Endothelial cell of umbilical vein (primary cell): Measurements from ENCODE around the gene JADE1. TPM values are rescaled to one million over a fixed set of nuclear protein-coding genes. Genes with fewer than 3 reads are reported as not detected.

Experiments
- BruUV-seq: library from RNA; stranded (reverse); fragments of 400-500 nt; replicated peaks from 2 replicates; lab custom pipeline; 2021; lab: Mats Ljungman, UMichigan
- CTCF ChIA-PET: fragments of 300-600, 350-600 bp; sonication (Branson Sonifier 250); formaldehyde crosslinking; loops from one replicate; lab custom pipeline; 2021; ENCODE audit warnings: antibody characterized with exemption, inconsistent platforms; lab: Charles Lee
- POLR2A ChIA-PET: fragments of 300-600, 350-600 bp; sonication (Branson Sonifier 250); formaldehyde crosslinking; loops from one replicate; lab custom pipeline; 2021; ENCODE audit warnings: antibody characterized with exemption, inconsistent platforms; lab: Charles Lee
- DNase-seq: peaks from one replicate; pipeline ENCODE4 v3.0.0-alpha.2; 2011; ENCODE audit warnings: low read depth, low spot score
- FAIRE-seq: peaks from 2 replicates; lab custom pipeline; 2011; peaks lifted over from hg19 to GRCh38; lab: Jason Lieb, UNC
- H2AFZ ChIP-seq: 2 replicates; pipeline ENCODE4 v1.6.0; 2012; ENCODE audit warnings: low read depth, low read length, control low read depth, inconsistent platforms
- H3K27ac ChIP-seq: 2 replicates; pipeline ENCODE4 v1.5.1; 2011; ENCODE audit warnings: low read depth, mild to moderate bottlenecking, control low read depth, low read length, moderate library complexity; ENCODE audit not compliant: insufficient read depth
- H3K27me3 ChIP-seq, 2 experiments: 2 replicates each; pipeline versions ENCODE4 v1.6.0 to v1.6.1; 2011; ENCODE audit warnings: low read length in 2 of 2, mixed read lengths in 1 of 2; ENCODE audit not compliant: control insufficient read depth in 2 of 2, insufficient read depth in 2 of 2
- H3K36me3 ChIP-seq, 2 experiments: 2 replicates in 1 of 2; 3 replicates in 1 of 2; pipeline ENCODE4 v1.5.1; 2011; ENCODE audit warnings: low read length in 2 of 2, mild to moderate bottlenecking in 1 of 2, moderate library complexity in 1 of 2; ENCODE audit not compliant: control insufficient read depth in 2 of 2, insufficient read depth in 2 of 2; ENCODE audit errors: extremely low read depth in 1 of 2
- H3K4me1 ChIP-seq: 3 replicates; pipeline ENCODE4 v1.5.1; 2011; ENCODE audit warnings: mild to moderate bottlenecking, low read length; ENCODE audit not compliant: control insufficient read depth, insufficient read depth; ENCODE audit errors: extremely low read depth
- H3K4me2 ChIP-seq: 2 replicates; pipeline ENCODE4 v1.6.1; 2011; ENCODE audit warnings: low read length, control low read depth, mixed read lengths; ENCODE audit not compliant: insufficient read depth
- H3K4me3 ChIP-seq, 3 experiments: fragments of 200-600 bp in 1 of 3; sonication (generic), shearing (Covaris generic) in 1 of 3; replicated peaks in 1 of 3; 2 replicates each; pipeline ENCODE4 v1.5.1; 2011 to 2016; ENCODE audit warnings: control low read depth in 3 of 3, low read length in 3 of 3, mild to moderate bottlenecking in 2 of 3, inconsistent platforms in 1 of 3, low read depth in 1 of 3, moderate library complexity in 1 of 3; ENCODE audit not compliant: insufficient read depth in 1 of 3
- H3K79me2 ChIP-seq: 2 replicates; pipeline ENCODE4 v1.6.0; 2012; ENCODE audit warnings: low read length, inconsistent platforms; ENCODE audit not compliant: control insufficient read depth, insufficient read depth
- H3K9ac ChIP-seq: replicated peaks from 2 replicates; pipeline ENCODE3; 2011; ENCODE audit warnings: low read length, control low read depth; ENCODE audit not compliant: insufficient read depth; ENCODE audit errors: extremely low read depth
- H3K9me1 ChIP-seq: replicated peaks from 3 replicates; pipeline ENCODE4 v1.6.0; 2011; ENCODE audit warnings: mild to moderate bottlenecking, low read length; ENCODE audit not compliant: control insufficient read depth, insufficient read depth; ENCODE audit errors: extremely low read depth
- H3K9me3 ChIP-seq: replicated peaks from 2 replicates; pipeline ENCODE4 v1.5.1; 2012; ENCODE audit warnings: low read length, inconsistent platforms; ENCODE audit not compliant: control insufficient read depth, insufficient read depth
- H4K20me1 ChIP-seq: replicated peaks from 2 replicates; pipeline ENCODE3; 2011; ENCODE audit warnings: mild to moderate bottlenecking, low read length; ENCODE audit not compliant: control insufficient read depth, insufficient read depth; ENCODE audit errors: extremely low read depth
- EZH2 ChIP-seq: IDR thresholded peaks from 2 replicates; pipeline ENCODE4 v1.6.1; 2012; ENCODE audit warnings: borderline replicate concordance, low read depth, mild to moderate bottlenecking, moderate library complexity, low read length, inconsistent platforms; ENCODE audit not compliant: severe bottlenecking
- FOS ChIP-seq: IDR thresholded peaks from 2 replicates; pipeline ENCODE4 v1.6.1; 2011; ENCODE audit warnings: mild to moderate bottlenecking, low read length, moderate library complexity, borderline replicate concordance; ENCODE audit not compliant: insufficient read depth
- GATA2 ChIP-seq: IDR thresholded peaks from 2 replicates; pipeline ENCODE4 v1.7.0; 2011; ENCODE audit warnings: low read depth, mild to moderate bottlenecking, moderate library complexity, mixed read lengths, low read length; ENCODE audit not compliant: insufficient read length, insufficient read depth
- JUN ChIP-seq: IDR thresholded peaks from 2 replicates; pipeline ENCODE4 v1.6.1; 2011; ENCODE audit warnings: borderline replicate concordance, low read depth; ENCODE audit not compliant: insufficient read length, insufficient read depth
- MYC ChIP-seq: IDR thresholded peaks from one replicate; pipeline ENCODE4 v1.6.1; 2011; ENCODE audit warnings: mild to moderate bottlenecking, low read depth, low read length
- POLR2A ChIP-seq: IDR thresholded peaks from 2 replicates; pipeline ENCODE4 v1.6.1; 2012; ENCODE audit warnings: low read depth, mild to moderate bottlenecking, control low read depth, low read length
- POLR2AphosphoS5 ChIP-seq: IDR thresholded peaks from 2 replicates; pipeline ENCODE4 v1.6.1; 2012; ENCODE audit warnings: low read depth, mild to moderate bottlenecking, control low read depth, low read length, moderate library complexity; ENCODE audit not compliant: insufficient read depth
- dilution Hi-C: fragments of 300-500 bp; cut with MboI; formaldehyde crosslinking; loops from one replicate; pipeline ENCODE4 v1.15.0; 2019; ENCODE audit warnings: low sequenced_read_pairs; ENCODE audit not compliant: extremely low pct_ligation_motif_present
- intact Hi-C: fragments of 100-400 bp; cut with micrococcal nuclease; formaldehyde crosslinking; loops from one replicate; pipeline ENCODE4 v1.10.0; 2022
- polyA plus RNA-seq, 4 experiments: library from polyadenylated mRNA; depleted of rRNA in 3 of 4; stranded (reverse) in 3 of 4; unstranded in 1 of 4; fragments of >200 nt; gene quantifications; 2 replicates each; pipeline versions ENCODE4 v1.2.1 to v1.2.3, GENCODE V29; 2011 to 2012; ENCODE audit warnings: missing spikeins in 1 of 4
- total RNA-seq: library from RNA; stranded (reverse); gene quantifications from 2 replicates; pipeline ENCODE4 v1.2.3, GENCODE V29; 2021
- TF ChIP-seq, protein P1 (sequence below): IDR thresholded peaks from 2 replicates; pipeline ENCODE4 v1.6.1; 2011; ENCODE audit not compliant: insufficient read depth, insufficient read length
- TF ChIP-seq, protein P2 (sequence below), 2 donors: IDR thresholded peaks; 1 replicate in 1 of 2; 2 replicates in 1 of 2; pipeline ENCODE4 v1.5.1; 2011; ENCODE audit warnings: low read length in 2 of 2, mild to moderate bottlenecking in 2 of 2, moderate library complexity in 2 of 2, control low read depth in 1 of 2, inconsistent platforms in 1 of 2, low read depth in 1 of 2; ENCODE audit not compliant: insufficient read depth in 1 of 2; ENCODE audit errors: extremely low read depth in 1 of 2

The JADE1 gene
- total and polyA plus RNA-seq, 2 donors (not counting 3 experiments of a cell fraction or from before 2014, with no cell fraction given), result 13.6 to 45.6 TPM

DNA sequence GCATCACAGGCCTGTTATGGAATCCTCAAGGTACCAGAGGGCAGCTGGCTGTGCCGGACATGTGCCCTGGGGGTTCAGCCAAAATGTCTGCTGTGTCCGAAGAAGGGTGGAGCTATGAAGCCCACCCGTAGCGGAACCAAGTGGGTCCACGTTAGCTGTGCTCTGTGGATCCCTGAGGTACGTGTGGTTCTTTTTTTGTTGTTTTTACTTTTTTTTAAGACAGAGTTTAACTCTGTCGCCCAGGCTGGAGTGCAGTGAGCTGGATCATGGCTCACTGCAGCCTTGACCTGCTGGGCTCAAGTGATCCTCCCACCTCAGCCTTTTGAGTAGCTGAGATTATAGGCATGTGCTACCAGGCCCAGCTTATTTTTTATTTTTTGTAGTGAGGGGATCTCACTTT is 46.1 kb downstream of the JADE1 start:
- Histone ChIP-seq H3K9me1 (no peaks in the 10 kb centered on the region), H4K20me1 (no peaks in the 10 kb centered on the region), H2AFZ (no peak overlapping the region), H3K9me3 (no peaks in the 10 kb centered on the region), H3K4me3 (no peak overlapping the region), H3K9ac (no peak overlapping the region), H3K27me3 (no peaks in the 10 kb centered on the region), H3K4me1 (no peaks in the 10 kb centered on the region), H3K4me2 (no peak overlapping the region), H3K27ac (no peak overlapping the region), H3K36me3 (peaks cover 33 to 39% of the 10 kb centered on the region in 2 experiments), H3K79me2 (peaks cover 4% of the 10 kb centered on the region)
- TF ChIP-seq POLR2AphosphoS5 (no peak), EZH2 (no peak), FOS (no peak), MYC (no peak), JUN (no peak), POLR2A (no peak), GATA2 (no peak)
- TF ChIP-seq, protein P1, sequence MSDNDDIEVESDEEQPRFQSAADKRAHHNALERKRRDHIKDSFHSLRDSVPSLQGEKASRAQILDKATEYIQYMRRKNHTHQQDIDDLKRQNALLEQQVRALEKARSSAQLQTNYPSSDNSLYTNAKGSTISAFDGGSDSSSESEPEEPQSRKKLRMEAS, result no peak
- TF ChIP-seq, protein P2, sequence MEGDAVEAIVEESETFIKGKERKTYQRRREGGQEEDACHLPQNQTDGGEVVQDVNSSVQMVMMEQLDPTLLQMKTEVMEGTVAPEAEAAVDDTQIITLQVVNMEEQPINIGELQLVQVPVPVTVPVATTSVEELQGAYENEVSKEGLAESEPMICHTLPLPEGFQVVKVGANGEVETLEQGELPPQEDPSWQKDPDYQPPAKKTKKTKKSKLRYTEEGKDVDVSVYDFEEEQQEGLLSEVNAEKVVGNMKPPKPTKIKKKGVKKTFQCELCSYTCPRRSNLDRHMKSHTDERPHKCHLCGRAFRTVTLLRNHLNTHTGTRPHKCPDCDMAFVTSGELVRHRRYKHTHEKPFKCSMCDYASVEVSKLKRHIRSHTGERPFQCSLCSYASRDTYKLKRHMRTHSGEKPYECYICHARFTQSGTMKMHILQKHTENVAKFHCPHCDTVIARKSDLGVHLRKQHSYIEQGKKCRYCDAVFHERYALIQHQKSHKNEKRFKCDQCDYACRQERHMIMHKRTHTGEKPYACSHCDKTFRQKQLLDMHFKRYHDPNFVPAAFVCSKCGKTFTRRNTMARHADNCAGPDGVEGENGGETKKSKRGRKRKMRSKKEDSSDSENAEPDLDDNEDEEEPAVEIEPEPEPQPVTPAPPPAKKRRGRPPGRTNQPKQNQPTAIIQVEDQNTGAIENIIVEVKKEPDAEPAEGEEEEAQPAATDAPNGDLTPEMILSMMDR (IDR thresholded peaks at IDR 0.05; ENCODE audit: extremely low read depth in 1 of 2, insufficient read depth in 1 of 2, low read depth in 1 of 2, low read length in 2 of 2), result no peak
- no peak for DNase-seq
- CTCF ChIA-PET, result interaction anchor here (0.7 to 4.0 kb wide), 9 partner anchors 13 to 665 kb away, joined by 3 to 12 read pairs (median 3); no protein-coding TSS in a partner anchor
- FAIRE-seq, result no peak
- dilution Hi-C loops, result no loop called here
- BruUV-seq, result no TSS peak
- POLR2A ChIA-PET, result no interaction called here
- intact Hi-C loops, result no loop called here
